ENCODE measurements around the gene MAP3K2.

MAP3K2 gene

GRCh38 chr2:127408004-127408806, 20.4 kb upstream of the MAP3K2 start:
- peak; percentile 77; the same call in 1 of the 2 replicates for TF ChIP-seq JUND (IDR thresholded peaks at IDR 0.05; ENCODE audit: low read depth)
- peak; percentile 73 to 88 for DNase-seq (ENCODE audit: low read depth in 1 of 2, low spot score in 1 of 2)
- in situ Hi-C loops (cut with HindIII; ENCODE audit: low pct_unique_long_range_greater_than_20kb, low sequenced_read_pairs) = no loop called here

DNA sequence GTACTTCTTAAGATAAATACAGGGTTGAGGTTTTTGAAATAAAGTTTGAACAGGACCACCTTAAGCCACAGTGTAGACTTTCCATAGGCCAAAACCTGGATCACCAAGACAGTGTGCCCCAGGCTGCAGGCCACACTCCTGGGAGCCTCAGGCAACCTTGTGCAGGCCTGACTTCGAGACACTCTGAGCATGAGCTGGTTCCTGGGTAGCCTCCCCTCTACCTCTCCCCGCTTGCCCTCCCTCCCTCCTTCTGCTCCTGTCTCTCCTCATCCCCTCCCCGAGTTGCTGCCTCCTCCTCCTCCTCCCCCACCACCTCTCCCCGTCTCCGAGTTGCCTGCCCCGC, 19.9 kb upstream of the MAP3K2 start:
- in situ Hi-C loops (cut with HindIII; ENCODE audit: low pct_unique_long_range_greater_than_20kb, low sequenced_read_pairs) = no loop called here
- no peak for DNase-seq (ENCODE audit: low read depth in 1 of 2, low spot score in 1 of 2)
- TF ChIP-seq JUND (IDR thresholded peaks at IDR 0.05; ENCODE audit: low read depth) = no peak

- in situ Hi-C loops (cut with HindIII; ENCODE audit: low pct_unique_long_range_greater_than_20kb, low sequenced_read_pairs) = no loop called here
- no peak for DNase-seq (ENCODE audit: low read depth in 1 of 2, low spot score in 1 of 2)
- no peak for TF ChIP-seq JUND (IDR thresholded peaks at IDR 0.05; ENCODE audit: low read depth)
Observed at GRCh38 chr2:127407091-127407490, 19.3 kb upstream of the MAP3K2 start.

GRCh38 chr2:127406454-127406853, 18.7 kb upstream of the MAP3K2 start:
- no peak for TF ChIP-seq JUND (IDR thresholded peaks at IDR 0.05; ENCODE audit: low read depth)
- no peak for DNase-seq (ENCODE audit: low read depth in 1 of 2, low spot score in 1 of 2)
- in situ Hi-C loops (cut with HindIII; ENCODE audit: low pct_unique_long_range_greater_than_20kb, low sequenced_read_pairs) = no loop called here

- DNase-seq (ENCODE audit: low read depth in 1 of 2, low spot score in 1 of 2) = no peak
- in situ Hi-C loops (cut with HindIII; ENCODE audit: low pct_unique_long_range_greater_than_20kb, low sequenced_read_pairs) = no loop called here
- no peak for TF ChIP-seq JUND (IDR thresholded peaks at IDR 0.05; ENCODE audit: low read depth)
Observed at GRCh38 chr2:127405255-127405610, 17.5 kb upstream of the MAP3K2 start.

- no peak for DNase-seq (ENCODE audit: low read depth in 1 of 2, low spot score in 1 of 2)
- in situ Hi-C loops (cut with HindIII; ENCODE audit: low pct_unique_long_range_greater_than_20kb, low sequenced_read_pairs) = no loop called here
- no peak for TF ChIP-seq JUND (IDR thresholded peaks at IDR 0.05; ENCODE audit: low read depth)
Observed at GRCh38 chr2:127404466-127405254, 16.9 kb upstream of the MAP3K2 start.

DNA sequence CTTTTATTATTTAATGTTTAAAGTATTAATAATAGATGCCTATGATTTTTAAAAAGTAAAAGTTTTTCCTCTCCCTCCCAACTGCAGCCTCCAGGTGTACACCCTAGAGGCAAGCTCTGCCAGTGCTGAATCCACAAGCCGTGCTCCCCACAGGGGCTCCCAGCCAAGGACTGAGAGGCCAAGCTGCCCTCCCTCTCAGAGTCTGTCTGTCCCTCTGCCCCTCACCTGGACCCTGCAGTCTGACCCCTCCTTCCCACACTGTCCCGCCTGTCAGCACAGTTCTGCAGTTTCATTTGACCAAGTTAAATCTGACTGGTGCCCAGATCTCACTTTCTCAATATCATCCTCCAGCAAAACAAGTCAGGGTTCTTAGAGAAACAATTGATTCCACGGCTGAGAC, 15.7 kb upstream of the MAP3K2 start:
- no peak for TF ChIP-seq JUND (IDR thresholded peaks at IDR 0.05; ENCODE audit: low read depth)
- in situ Hi-C loops (cut with HindIII; ENCODE audit: low pct_unique_long_range_greater_than_20kb, low sequenced_read_pairs) = no loop called here
- no peak for DNase-seq (ENCODE audit: low read depth in 1 of 2, low spot score in 1 of 2)

GRCh38 chr2:127401757-127402695, 14.3 kb upstream of the MAP3K2 start:
- TF ChIP-seq JUND (IDR thresholded peaks at IDR 0.05; ENCODE audit: low read depth) = no peak
- no peak for DNase-seq (ENCODE audit: low read depth in 1 of 2, low spot score in 1 of 2)
- in situ Hi-C loops (cut with HindIII; ENCODE audit: low pct_unique_long_range_greater_than_20kb, low sequenced_read_pairs) = no loop called here

DNA sequence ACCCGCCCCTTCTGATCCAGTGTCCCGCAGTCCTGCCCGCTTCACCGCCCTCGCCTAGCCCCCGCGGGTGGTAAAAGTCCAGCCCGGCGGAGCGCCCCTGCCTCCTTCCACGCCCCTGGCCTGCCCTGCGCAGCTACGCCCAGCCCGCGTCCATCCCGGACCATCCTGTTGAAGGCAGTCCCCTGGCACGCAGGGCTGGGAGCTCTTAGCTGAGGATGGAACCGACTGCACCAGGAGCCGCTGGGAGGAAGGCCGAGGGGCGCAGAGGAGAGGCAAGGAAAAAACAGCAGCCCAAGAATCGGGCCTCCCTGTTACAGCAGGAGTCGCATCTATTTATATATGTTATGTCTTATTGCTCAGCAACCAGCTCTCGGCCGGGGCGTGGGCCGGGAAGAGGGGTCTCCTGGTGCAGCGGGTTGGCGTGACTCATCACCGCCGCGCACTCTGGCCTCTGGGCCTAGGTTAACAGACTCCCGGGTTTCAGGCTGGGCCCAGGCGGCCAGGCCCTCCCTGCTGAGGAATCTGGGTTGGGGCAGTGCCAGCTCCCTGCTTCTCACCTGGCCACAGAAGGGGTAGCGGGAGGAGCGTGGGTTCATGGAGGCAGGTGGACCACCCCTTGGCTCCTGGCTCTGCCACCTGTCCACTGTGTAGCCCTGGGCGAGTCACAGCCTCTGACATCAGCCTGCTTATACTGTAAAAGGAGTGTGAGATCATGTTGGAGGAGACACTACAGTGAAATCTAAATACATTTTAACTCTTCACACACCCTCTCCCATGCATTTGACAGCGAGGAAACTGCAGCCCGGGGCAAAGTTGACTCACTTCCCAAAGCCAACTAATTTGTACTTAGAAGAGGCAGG, 13.4 kb upstream of the MAP3K2 start:
- no peak for TF ChIP-seq JUND (IDR thresholded peaks at IDR 0.05; ENCODE audit: low read depth)
- DNase-seq (ENCODE audit: low read depth in 1 of 2, low spot score in 1 of 2) = no peak
- in situ Hi-C loops (cut with HindIII; ENCODE audit: low pct_unique_long_range_greater_than_20kb, low sequenced_read_pairs) = no loop called here

GRCh38 chr2:127400533-127400896, 12.7 kb upstream of the MAP3K2 start:
- in situ Hi-C loops (cut with HindIII; ENCODE audit: low pct_unique_long_range_greater_than_20kb, low sequenced_read_pairs) = no loop called here
- DNase-seq (ENCODE audit: low read depth in 1 of 2, low spot score in 1 of 2) = no peak
- no peak for TF ChIP-seq JUND (IDR thresholded peaks at IDR 0.05; ENCODE audit: low read depth)

GRCh38 chr2:127398239-127398590, 10.4 kb upstream of the MAP3K2 start:
- no peak for TF ChIP-seq JUND (IDR thresholded peaks at IDR 0.05; ENCODE audit: low read depth)
- in situ Hi-C loops (cut with HindIII; ENCODE audit: low pct_unique_long_range_greater_than_20kb, low sequenced_read_pairs) = no loop called here
- DNase-seq (ENCODE audit: low read depth in 1 of 2, low spot score in 1 of 2) = peak in 1 of 2 experiments; percentile 38

Measured in T47D (cell line).